ENCODE measurements around the gene RIMS3.

The RIMS3 gene

DNA sequence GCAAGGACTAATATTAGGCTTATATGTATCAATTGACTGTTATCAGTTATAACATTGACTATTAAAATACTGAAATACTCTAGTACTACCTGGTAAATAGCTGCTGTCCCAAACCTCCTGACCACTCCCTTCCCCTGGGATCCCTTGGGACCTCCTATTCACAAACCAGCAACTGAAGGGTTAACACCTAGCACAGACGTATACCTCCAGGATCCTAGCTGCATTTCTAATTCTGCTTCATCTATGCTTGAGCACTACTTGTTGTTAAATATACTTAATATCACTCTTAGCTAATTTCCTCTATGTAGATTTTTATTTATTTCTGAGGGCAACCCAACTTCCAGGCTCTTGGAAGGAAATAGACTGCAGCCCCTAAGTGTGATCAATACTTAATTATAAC lies 24.3 kb upstream of the RIMS3 start:
- TF ChIP-seq, protein P1, sequence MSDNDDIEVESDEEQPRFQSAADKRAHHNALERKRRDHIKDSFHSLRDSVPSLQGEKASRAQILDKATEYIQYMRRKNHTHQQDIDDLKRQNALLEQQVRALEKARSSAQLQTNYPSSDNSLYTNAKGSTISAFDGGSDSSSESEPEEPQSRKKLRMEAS (IDR thresholded peaks at IDR 0.05; ENCODE audit: low read depth, low read length) = no peak
- TF ChIP-seq MYC (IDR thresholded peaks at IDR 0.05; ENCODE audit: low read depth, low read length) = no peak
- TF ChIP-seq POLR2A (IDR thresholded peaks at IDR 0.05; ENCODE audit: extremely low read depth, insufficient read length) = no peak
- TF ChIP-seq, protein P2, sequence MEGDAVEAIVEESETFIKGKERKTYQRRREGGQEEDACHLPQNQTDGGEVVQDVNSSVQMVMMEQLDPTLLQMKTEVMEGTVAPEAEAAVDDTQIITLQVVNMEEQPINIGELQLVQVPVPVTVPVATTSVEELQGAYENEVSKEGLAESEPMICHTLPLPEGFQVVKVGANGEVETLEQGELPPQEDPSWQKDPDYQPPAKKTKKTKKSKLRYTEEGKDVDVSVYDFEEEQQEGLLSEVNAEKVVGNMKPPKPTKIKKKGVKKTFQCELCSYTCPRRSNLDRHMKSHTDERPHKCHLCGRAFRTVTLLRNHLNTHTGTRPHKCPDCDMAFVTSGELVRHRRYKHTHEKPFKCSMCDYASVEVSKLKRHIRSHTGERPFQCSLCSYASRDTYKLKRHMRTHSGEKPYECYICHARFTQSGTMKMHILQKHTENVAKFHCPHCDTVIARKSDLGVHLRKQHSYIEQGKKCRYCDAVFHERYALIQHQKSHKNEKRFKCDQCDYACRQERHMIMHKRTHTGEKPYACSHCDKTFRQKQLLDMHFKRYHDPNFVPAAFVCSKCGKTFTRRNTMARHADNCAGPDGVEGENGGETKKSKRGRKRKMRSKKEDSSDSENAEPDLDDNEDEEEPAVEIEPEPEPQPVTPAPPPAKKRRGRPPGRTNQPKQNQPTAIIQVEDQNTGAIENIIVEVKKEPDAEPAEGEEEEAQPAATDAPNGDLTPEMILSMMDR (IDR thresholded peaks at IDR 0.05; ENCODE audit: low read depth, low read length) = no peak
- peak overlapping the region; percentile 98 for H3K4me3 ChIP-seq (ENCODE audit: low read depth, low read length)
- DNase-seq (ENCODE audit: low read depth) = no peak

DNA sequence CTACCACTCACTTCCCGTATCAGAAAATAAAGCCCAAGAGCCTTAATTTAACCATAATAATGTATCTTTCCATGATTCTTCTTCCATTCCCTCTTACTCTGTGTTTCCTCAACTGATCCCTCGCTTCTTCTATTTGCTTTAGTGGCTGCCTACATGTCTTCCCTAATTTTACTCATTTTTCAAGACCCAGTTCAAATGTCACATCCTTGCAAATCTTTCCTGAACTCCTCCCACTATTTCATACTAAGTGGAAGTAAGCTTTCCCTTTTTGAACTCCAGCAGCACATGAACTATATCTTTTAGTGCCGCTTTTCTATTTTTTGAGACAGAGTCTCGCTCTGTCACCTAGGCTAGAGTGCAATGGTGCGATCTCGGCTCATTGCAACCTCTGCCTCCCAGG lies 22.2 kb upstream of the RIMS3 start:
- H3K4me3 ChIP-seq (ENCODE audit: low read depth, low read length) = no peak overlapping the region
- no peak for DNase-seq (ENCODE audit: low read depth)
- TF ChIP-seq, protein P1 (IDR thresholded peaks at IDR 0.05; ENCODE audit: low read depth, low read length) = no peak
- TF ChIP-seq MYC (IDR thresholded peaks at IDR 0.05; ENCODE audit: low read depth, low read length) (no peak), POLR2A (IDR thresholded peaks at IDR 0.05; ENCODE audit: extremely low read depth, insufficient read length) (no peak)
- TF ChIP-seq, protein P2 (IDR thresholded peaks at IDR 0.05; ENCODE audit: low read depth, low read length) = no peak

DNA sequence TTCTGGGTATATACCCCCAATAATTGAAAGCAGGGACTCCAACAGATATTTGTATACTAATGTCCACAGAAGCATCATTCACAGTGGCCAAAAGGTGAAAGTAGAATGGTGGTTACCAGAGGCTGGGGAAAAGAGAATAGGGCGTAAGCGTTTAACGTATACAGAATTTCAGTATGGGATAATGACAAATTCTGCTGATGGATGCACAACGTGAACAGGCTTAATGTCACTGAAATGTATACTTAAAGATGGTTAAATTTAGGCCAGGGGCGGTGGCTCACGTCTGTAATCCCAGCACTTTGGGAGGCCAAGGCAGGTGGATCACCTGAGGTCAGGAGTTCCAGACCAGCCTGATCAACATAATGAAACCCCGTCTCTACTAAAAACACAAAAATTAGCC lies 21.6 kb upstream of the RIMS3 start:
- no peak for DNase-seq (ENCODE audit: low read depth)
- no peak for TF ChIP-seq POLR2A (IDR thresholded peaks at IDR 0.05; ENCODE audit: extremely low read depth, insufficient read length)
- TF ChIP-seq, protein P1 (IDR thresholded peaks at IDR 0.05; ENCODE audit: low read depth, low read length) = no peak
- no peak for TF ChIP-seq MYC (IDR thresholded peaks at IDR 0.05; ENCODE audit: low read depth, low read length)
- TF ChIP-seq, protein P2 (IDR thresholded peaks at IDR 0.05; ENCODE audit: low read depth, low read length) = no peak
- no peak overlapping the region for H3K4me3 ChIP-seq (ENCODE audit: low read depth, low read length)

DNA sequence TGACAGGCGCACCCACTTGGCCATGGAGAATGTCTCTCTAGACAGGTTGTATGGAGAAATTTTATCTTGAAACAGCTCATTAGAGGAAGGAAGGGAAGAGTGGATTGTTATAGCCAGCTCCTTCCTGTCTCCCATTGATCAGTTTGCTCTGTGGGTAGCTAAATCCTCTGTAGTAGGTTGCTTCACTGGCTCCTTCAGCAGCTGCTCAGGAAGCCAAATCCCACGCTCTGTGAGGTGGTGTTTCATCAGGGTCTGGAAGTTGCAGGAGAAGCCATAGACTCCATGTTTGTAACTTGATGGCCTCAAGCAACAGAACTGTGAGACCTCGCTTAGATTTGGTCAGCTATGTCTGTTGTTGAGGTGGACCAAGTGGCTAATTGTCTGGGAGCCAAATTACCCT lies 19.2 kb upstream of the RIMS3 start:
- TF ChIP-seq, protein P1 (IDR thresholded peaks at IDR 0.05; ENCODE audit: low read depth, low read length) = no peak
- TF ChIP-seq MYC (IDR thresholded peaks at IDR 0.05; ENCODE audit: low read depth, low read length) (no peak), POLR2A (IDR thresholded peaks at IDR 0.05; ENCODE audit: extremely low read depth, insufficient read length) (no peak)
- TF ChIP-seq, protein P2 (IDR thresholded peaks at IDR 0.05; ENCODE audit: low read depth, low read length) = no peak
- no peak overlapping the region for H3K4me3 ChIP-seq (ENCODE audit: low read depth, low read length)
- peak; percentile 31 for DNase-seq (ENCODE audit: low read depth)

DNA sequence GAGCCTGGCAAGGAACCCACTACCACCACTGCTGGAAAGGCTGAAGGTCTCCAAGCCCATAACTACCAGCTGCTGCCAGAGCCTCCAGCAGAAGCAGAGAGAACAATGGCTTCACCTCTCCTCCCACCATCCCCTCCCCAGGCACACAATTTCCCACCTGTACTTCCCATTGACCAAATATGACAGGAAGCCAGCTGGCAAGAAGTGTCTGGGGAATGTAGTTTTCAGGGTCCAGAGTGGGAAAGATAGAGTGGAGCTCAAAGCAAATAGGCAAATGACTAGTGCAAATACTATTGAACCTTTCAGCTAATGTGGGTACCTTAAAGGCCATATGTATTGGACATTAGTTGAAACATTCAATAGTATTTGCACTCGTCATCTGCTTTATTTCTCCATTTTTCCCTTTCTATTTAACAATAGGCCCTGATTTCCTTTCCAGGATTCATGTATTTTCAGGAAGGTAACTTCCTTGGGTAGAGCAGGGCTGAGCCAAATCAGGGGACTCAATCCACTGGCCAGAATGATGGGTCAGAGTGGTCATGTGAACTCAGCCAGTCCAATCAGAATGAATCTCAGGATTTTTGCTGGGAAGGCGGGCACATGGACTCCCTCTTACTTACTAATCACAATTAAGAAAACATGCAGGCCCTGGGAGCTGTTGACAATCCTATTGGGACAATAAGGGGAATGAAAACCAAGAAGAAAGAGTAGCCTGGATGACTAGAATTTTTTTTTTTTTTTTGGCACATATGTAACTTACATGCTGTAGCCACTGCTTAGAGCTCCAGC lies 13.9 kb upstream of the RIMS3 start:
- no peak for DNase-seq (ENCODE audit: low read depth)
- no peak overlapping the region for H3K4me3 ChIP-seq (ENCODE audit: low read depth, low read length)
- TF ChIP-seq, protein P2 (IDR thresholded peaks at IDR 0.05; ENCODE audit: low read depth, low read length) = no peak
- TF ChIP-seq POLR2A (IDR thresholded peaks at IDR 0.05; ENCODE audit: extremely low read depth, insufficient read length) (no peak), MYC (IDR thresholded peaks at IDR 0.05; ENCODE audit: low read depth, low read length) (no peak)
- TF ChIP-seq, protein P1 (IDR thresholded peaks at IDR 0.05; ENCODE audit: low read depth, low read length) = no peak

Data from NB4 (cell line).